Stomach smooth muscle (tissue), 2 donors: Measurements from ENCODE around the gene ST8SIA4.
"Not testable (repeated sequence)": the region's sequence is repeated elsewhere in the genome, so short reads cannot be mapped to it uniquely, and the experiment has no call there.

Experiments
- H3K27ac ChIP-seq: one replicate; pipeline ENCODE4 v1.7.0; 2013; ENCODE audit warnings: mild to moderate bottlenecking, low read length, inconsistent platforms
- H3K27me3 ChIP-seq, 2 donors: one replicate each; pipeline ENCODE4 v1.7.0; 2013; ENCODE audit warnings: low read length in 2 of 2; ENCODE audit not compliant: insufficient read depth in 2 of 2, control insufficient read depth in 1 of 2
- H3K36me3 ChIP-seq, 2 donors: one replicate each; pipeline ENCODE4 v1.7.0; 2013; ENCODE audit warnings: low read length in 2 of 2; ENCODE audit not compliant: control insufficient read depth in 2 of 2, insufficient read depth in 2 of 2
- H3K4me1 ChIP-seq: one replicate; pipeline ENCODE4 v1.7.0; 2013; ENCODE audit warnings: low read length; ENCODE audit not compliant: control insufficient read depth, insufficient read depth
- H3K4me3 ChIP-seq, 2 donors: one replicate each; pipeline ENCODE4 v1.7.0; 2013; ENCODE audit warnings: low read length in 2 of 2
- H3K9ac ChIP-seq, 2 donors: one replicate each; pipeline ENCODE4 v1.7.0; 2013; ENCODE audit warnings: low read length in 2 of 2, mild to moderate bottlenecking in 1 of 2
- H3K9me3 ChIP-seq, 2 donors: one replicate each; pipeline ENCODE4 v1.7.0; 2013; ENCODE audit warnings: low read length in 2 of 2; ENCODE audit not compliant: control insufficient read depth in 2 of 2
- donor health status: healthy.
- donor health status: Pancreatic carcinoma.

ST8SIA4 gene

GRCh38 chr5:100785536-100785935 lies 117.5 kb downstream of the ST8SIA4 start:
- not testable (repeated sequence) for H3K27ac ChIP-seq, H3K9me3 ChIP-seq, H3K4me1 ChIP-seq

GRCh38 chr5:100780376-100780870 lies 122.7 kb downstream of the ST8SIA4 start:
- Histone ChIP-seq H3K9ac (no peak overlapping the region), H3K27ac (no peak overlapping the region), H3K4me3 (no peak overlapping the region)

More at GRCh38 chr5:100785536-100785935, 117.5 kb downstream of the ST8SIA4 start:
- not testable (repeated sequence) for H3K27me3 ChIP-seq, H3K4me3 ChIP-seq, H3K9ac ChIP-seq, H3K36me3 ChIP-seq

GRCh38 chr5:100779669-100780375 lies 123.3 kb downstream of the ST8SIA4 start:
- H3K27me3 ChIP-seq = no peaks in the 10 kb centered on the region
- no peaks in the 10 kb centered on the region for H3K36me3 ChIP-seq
- no peak overlapping the region for H3K9ac ChIP-seq
- no peak overlapping the region for H3K4me3 ChIP-seq
- H3K4me1 ChIP-seq = no peaks in the 10 kb centered on the region
- H3K27ac ChIP-seq = no peak overlapping the region
- no peaks in the 10 kb centered on the region for H3K9me3 ChIP-seq

More at GRCh38 chr5:100780376-100780870, 122.7 kb downstream of the ST8SIA4 start:
- Histone ChIP-seq H3K27me3 (no peaks in the 10 kb centered on the region), H3K9me3 (no peaks in the 10 kb centered on the region), H3K36me3 (no peaks in the 10 kb centered on the region), H3K4me1 (no peaks in the 10 kb centered on the region)

- no peak overlapping the region for H3K4me3 ChIP-seq
- no peak overlapping the region for H3K27ac ChIP-seq
- no peaks in the 10 kb centered on the region for H3K27me3 ChIP-seq
- H3K36me3 ChIP-seq = no peaks in the 10 kb centered on the region
- H3K9ac ChIP-seq = no peak overlapping the region
- no peaks in the 10 kb centered on the region for H3K4me1 ChIP-seq
- H3K9me3 ChIP-seq = no peaks in the 10 kb centered on the region
Observed at GRCh38 chr5:100777680-100778300, 125.3 kb downstream of the ST8SIA4 start.

- Histone ChIP-seq H3K9ac (no peak overlapping the region), H3K9me3 (no peaks in the 10 kb centered on the region), H3K27ac (no peak overlapping the region), H3K27me3 (no peaks in the 10 kb centered on the region), H3K4me1 (no peaks in the 10 kb centered on the region), H3K36me3 (no peaks in the 10 kb centered on the region), H3K4me3 (no peak overlapping the region)
Observed at GRCh38 chr5:100775533-100775855, 127.6 kb downstream of the ST8SIA4 start.

- Histone ChIP-seq H3K36me3 (no peaks in the 10 kb centered on the region), H3K27me3 (no peaks in the 10 kb centered on the region), H3K9me3 (no peaks in the 10 kb centered on the region), H3K9ac (no peak overlapping the region), H3K27ac (no peak overlapping the region), H3K4me3 (no peak overlapping the region), H3K4me1 (no peaks in the 10 kb centered on the region)
Observed at GRCh38 chr5:100772548-100772947, 130.5 kb downstream of the ST8SIA4 start.

- no peaks in the 10 kb centered on the region for H3K9me3 ChIP-seq
- no peak overlapping the region for H3K4me3 ChIP-seq
- H3K27ac ChIP-seq = no peak overlapping the region
- H3K9ac ChIP-seq = no peak overlapping the region
- H3K4me1 ChIP-seq = no peaks in the 10 kb centered on the region
- no peaks in the 10 kb centered on the region for H3K27me3 ChIP-seq
- no peaks in the 10 kb centered on the region for H3K36me3 ChIP-seq
Observed at GRCh38 chr5:100772006-100772405, 131.1 kb downstream of the ST8SIA4 start.

- no peaks in the 10 kb centered on the region for H3K36me3 ChIP-seq
- no peaks in the 10 kb centered on the region for H3K4me1 ChIP-seq
- no peaks in the 10 kb centered on the region for H3K27me3 ChIP-seq
- no peak overlapping the region for H3K27ac ChIP-seq
- H3K9me3 ChIP-seq = no peaks in the 10 kb centered on the region
- H3K4me3 ChIP-seq = no peak overlapping the region
- H3K9ac ChIP-seq = no peak overlapping the region
Observed at GRCh38 chr5:100771181-100771580, 131.9 kb downstream of the ST8SIA4 start.

GRCh38 chr5:100768221-100768620 lies 134.9 kb downstream of the ST8SIA4 start:
- no peak overlapping the region for H3K27ac ChIP-seq
- no peak overlapping the region for H3K4me3 ChIP-seq
- no peaks in the 10 kb centered on the region for H3K9me3 ChIP-seq
- no peaks in the 10 kb centered on the region for H3K36me3 ChIP-seq
- no peak overlapping the region for H3K9ac ChIP-seq
- H3K27me3 ChIP-seq = no peaks in the 10 kb centered on the region
- no peaks in the 10 kb centered on the region for H3K4me1 ChIP-seq

GRCh38 chr5:100762995-100763394 lies 140.1 kb downstream of the ST8SIA4 start:
- H3K9ac ChIP-seq = no peak overlapping the region
- H3K9me3 ChIP-seq = no peaks in the 10 kb centered on the region
- no peaks in the 10 kb centered on the region for H3K27me3 ChIP-seq
- H3K36me3 ChIP-seq = no peaks in the 10 kb centered on the region
- H3K27ac ChIP-seq = no peak overlapping the region
- H3K4me1 ChIP-seq = no peaks in the 10 kb centered on the region
- H3K4me3 ChIP-seq = no peak overlapping the region

- no peak overlapping the region for H3K9ac ChIP-seq
- H3K27me3 ChIP-seq = no peaks in the 10 kb centered on the region
- no peak overlapping the region for H3K27ac ChIP-seq
- no peak overlapping the region for H3K4me3 ChIP-seq
- no peaks in the 10 kb centered on the region for H3K4me1 ChIP-seq
- no peaks in the 10 kb centered on the region for H3K9me3 ChIP-seq
- no peaks in the 10 kb centered on the region for H3K36me3 ChIP-seq
Observed at GRCh38 chr5:100762108-100762507, 141.0 kb downstream of the ST8SIA4 start.
